Measurements from ENCODE around the gene CIB4.

Gene CIB4

DNA sequence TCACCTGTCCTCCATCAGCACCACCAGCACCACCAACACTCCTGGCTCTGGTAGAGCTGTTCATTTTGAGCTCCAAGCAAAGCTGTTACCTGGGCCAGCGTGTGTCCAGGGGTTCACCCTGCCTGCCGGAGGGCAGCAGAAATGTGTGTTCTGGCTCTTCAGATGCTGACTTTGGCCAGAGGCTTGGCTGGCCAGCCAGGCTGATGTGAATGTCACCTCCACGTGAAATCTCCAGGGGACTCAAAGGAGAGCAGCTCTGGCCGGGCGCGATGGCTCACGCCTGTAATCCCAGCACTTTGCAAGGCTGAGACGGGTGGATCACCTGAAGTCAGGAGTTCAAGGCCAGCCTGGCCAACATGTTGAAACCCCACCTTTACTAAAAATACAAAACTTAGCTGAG is 33.5 kb downstream of the CIB4 start:
- no peak for DNase-seq
- TF ChIP-seq POLR2A (IDR thresholded peaks at IDR 0.05; ENCODE audit: low read length) (no peak), GATA1 (IDR thresholded peaks at IDR 0.05; ENCODE audit: low read depth, low read length) (no peak)

DNA sequence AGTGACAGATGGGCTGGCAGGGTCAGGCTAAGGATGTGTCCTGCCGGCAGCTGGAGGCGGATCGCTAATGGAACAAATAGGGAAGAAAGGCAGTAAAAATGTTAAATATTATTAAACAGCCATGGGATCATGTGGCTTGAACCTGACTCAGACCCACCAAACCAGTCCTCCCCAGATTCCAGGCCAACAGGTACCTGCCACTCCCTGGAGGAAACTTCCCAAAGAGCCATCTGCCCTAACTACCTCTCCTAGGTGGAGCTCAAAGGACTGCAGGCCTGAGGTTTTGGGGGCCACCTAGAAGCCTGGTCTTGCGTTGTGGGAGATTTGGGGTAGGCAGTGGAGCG is 34.3 kb downstream of the CIB4 start:
- TF ChIP-seq POLR2A (IDR thresholded peaks at IDR 0.05; ENCODE audit: low read length) (no peak), GATA1 (IDR thresholded peaks at IDR 0.05; ENCODE audit: low read depth, low read length) (no peak)
- DNase-seq: no peak

DNA sequence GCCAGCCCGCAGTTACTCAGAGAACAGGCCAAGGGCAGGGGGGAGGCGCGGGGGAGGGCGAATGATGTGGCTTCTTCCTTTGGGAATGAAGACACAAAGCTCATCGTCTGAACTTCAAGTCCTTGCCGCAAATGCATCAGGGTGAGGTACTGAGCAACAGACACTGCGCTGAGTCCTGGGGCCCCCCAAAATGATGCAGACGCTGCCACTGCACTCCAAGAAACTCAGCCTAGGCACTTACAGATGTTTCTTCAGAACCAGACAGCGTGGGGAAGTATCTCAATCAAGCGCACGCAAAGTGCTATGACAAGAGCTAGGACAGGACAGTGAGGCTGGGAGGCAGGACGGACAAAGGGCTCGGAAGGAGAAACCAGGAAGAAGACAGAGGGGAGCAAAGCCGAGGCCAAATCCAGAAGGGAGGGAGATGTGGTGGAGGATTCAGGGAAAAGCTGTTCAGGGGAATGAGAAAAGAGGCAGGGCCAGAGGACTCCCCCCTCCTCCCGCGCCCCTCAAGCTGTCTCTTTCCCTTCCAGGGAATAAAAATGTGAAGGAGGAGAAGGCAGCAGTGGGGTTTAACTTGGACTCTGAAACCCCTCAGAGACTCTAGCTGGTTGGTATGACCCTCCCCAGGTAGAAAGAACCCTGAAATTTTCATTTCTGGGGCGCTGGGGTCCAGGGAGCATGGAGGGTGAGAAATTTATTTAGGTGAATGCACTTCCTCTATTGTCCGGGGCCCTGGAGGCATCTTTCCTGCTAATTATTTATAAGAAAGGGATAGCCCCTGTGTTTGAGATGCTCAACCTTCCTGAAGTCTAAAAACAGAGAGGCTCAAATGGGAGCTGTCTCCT is 34.9 kb downstream of the CIB4 start:
- no peak for DNase-seq
- TF ChIP-seq POLR2A (IDR thresholded peaks at IDR 0.05; ENCODE audit: low read length) (no peak), GATA1 (IDR thresholded peaks at IDR 0.05; ENCODE audit: low read depth, low read length) (no peak)

DNA sequence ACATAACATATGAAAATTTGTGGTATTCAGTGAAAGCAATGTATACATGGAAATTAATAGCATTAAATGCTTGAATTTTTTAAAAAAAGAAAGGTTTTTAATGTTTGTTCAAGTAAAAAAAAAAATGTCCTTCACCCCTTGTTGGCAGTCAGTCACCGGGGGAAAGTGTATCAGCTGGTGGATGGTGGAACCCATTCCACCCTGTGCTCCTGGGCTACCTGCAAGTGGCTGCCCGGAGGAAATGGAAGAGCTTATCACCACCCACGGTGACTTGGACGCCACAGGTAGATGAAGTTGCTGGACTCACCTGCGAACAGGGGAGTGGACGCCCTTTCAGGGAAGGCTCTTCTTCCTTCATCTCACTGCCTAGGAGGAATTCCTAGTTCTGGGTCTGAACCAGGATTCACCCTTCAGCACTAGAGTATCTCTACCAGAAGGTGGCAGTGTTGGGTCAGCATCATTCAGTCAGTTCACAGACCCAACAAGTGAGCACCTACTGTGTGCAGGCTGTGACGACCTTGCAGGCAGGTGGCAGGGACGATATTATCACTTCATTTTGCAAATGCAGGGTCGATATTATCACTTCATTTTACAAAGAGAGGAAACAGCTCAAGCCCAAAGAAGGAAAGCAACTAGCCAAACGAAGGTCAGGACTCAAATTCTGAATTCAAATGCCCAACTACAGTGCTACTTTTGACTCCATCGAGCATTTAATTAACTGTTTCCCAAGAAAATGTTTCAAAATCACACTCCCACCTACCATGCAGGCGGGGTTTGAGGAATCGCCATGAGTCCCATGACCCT is 35.8 kb downstream of the CIB4 start:
- peak; percentile 56 to 80 for DNase-seq
- TF ChIP-seq POLR2A (IDR thresholded peaks at IDR 0.05; ENCODE audit: low read length) (no peak), GATA1 (IDR thresholded peaks at IDR 0.05; ENCODE audit: low read depth, low read length) (no peak)

DNA sequence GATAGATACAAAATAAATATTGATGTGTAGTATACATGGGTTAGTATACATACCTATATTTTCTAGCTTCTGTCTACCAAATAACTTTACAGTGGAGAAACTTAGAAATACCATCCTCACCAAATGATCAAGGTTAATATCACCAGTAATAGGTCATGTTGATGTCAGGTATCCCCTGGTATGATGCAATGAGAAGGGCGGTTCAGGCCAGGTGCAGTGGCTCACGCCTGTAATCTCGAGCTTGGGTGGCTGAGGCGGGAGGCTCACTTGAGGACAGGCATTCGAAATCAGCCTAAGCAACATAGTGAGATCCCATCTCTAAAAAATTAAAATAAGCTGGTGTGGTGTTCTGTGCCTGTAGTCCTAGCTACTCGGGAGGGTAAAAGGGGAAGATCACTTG is 38.6 kb downstream of the CIB4 start:
- no peak for DNase-seq
- TF ChIP-seq POLR2A (IDR thresholded peaks at IDR 0.05; ENCODE audit: low read length) (no peak), GATA1 (IDR thresholded peaks at IDR 0.05; ENCODE audit: low read depth, low read length) (no peak)

DNA sequence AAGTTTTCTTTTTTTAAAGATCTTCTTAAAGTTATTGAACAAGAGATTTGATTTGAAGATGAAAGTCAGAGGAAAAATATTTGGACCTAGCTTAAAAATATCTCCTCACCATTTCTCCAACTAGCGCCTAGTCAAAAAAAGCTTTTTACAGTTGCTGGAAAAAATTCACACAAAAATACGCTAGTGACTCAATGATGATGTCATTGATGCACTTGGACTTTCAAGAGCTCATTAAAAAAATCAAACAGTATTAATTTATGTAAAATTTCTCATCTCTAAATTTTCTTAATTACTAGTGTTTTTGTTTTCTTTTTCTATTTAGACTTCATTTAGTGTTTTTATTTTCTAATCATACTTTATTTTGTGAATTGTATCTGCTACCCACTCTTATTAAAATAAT is 41.8 kb downstream of the CIB4 start:
- DNase-seq: no peak

DNA sequence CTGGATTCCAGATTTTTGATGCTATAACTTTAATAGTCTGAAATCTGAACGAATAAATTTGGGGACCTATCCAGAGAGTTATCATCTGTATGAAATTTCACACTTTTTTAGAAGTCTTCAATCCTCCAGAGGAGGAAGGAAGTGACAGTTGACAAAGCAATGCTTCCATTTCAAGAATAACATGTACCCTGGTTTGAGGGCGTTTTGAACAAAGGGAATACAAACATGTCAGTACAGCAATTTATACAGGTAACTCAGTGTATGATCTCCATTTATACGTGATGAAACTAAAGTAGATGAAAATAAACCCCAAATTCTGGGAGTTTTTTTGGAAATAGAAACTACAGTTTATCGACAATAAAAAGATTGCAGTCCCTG is 42.2 kb downstream of the CIB4 start:
- DNase-seq: no peak
- TF ChIP-seq GATA1 (IDR thresholded peaks at IDR 0.05; ENCODE audit: low read depth, low read length) (no peak), POLR2A (IDR thresholded peaks at IDR 0.05; ENCODE audit: low read length) (no peak)

More for the DNA sequence above, 41.8 kb downstream of the CIB4 start:
- TF ChIP-seq GATA1 (IDR thresholded peaks at IDR 0.05; ENCODE audit: low read depth, low read length) (no peak), POLR2A (IDR thresholded peaks at IDR 0.05; ENCODE audit: low read length) (no peak)

DNA sequence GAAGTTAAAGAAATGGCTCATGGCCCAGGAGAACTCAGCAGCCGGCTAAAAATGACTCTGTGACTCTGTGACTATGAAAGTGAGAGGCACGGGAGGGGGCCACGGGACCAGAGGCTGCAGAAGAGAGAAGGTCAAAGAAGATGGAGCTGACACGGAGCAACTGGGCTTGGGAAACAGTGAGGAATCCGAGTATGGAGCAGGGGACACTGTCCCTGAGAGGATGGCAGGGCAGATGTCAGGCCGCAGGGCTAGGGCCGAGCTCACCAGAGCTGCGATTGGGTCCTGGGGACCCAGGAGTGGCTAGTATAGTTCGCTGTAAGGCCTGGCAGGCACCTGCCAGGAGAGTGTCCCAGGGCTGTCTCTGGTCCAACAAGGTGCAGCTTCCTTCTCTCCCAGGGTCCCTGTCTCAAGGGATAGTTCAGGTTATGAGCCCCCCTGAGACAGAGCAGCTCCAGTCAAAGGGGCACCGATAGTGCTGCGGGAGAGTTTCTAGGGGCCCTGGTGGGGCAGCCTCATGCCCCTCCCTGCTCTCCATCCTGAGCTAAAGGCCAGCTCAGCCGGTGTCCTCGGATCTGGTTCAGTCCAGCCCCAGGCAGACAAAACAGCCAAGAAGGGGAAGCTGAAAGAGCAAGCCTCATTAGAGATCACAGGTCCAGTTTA is 42.7 kb downstream of the CIB4 start:
- no peak for DNase-seq
- TF ChIP-seq GATA1 (IDR thresholded peaks at IDR 0.05; ENCODE audit: low read depth, low read length) (no peak), POLR2A (IDR thresholded peaks at IDR 0.05; ENCODE audit: low read length) (no peak)

DNA sequence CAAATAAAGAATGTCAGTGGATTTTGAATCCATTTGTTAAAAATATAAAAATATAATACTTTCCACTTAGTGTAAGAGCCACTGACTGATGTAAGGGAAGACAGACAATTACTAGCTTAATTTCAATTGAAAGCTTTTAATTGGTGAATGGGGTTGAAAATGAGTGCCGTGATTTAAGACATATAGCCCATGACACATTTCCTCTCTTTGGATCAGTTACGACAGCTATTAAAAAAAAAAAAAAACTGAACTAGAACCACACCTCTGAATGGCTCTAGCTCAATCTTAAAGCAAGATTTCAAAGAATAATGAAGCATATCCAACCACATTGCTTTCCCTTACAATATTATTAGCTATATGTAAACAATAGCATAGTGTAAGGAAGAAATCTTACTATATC is 44.0 kb downstream of the CIB4 start:
- DNase-seq: no peak
- TF ChIP-seq POLR2A (IDR thresholded peaks at IDR 0.05; ENCODE audit: low read length) (no peak), GATA1 (IDR thresholded peaks at IDR 0.05; ENCODE audit: low read depth, low read length) (no peak)

DNA sequence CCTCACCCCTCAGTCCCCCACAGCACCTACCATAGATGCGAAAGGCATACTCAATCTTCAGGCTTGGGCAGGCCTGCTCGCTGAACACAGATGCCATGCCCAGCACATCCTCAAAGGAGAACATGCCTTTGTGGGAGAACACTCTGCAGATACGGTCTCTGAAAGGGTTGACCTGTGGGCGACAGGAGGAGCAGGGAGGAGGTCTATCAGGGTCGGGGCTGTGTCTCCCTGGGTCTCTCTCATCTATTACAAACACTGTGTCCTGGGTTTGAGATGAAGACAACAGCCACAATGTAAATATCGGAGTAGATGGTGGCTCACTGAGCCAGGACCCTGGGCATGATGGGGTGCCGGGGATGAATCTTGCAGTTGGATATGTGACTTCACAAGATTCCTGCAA is 46.0 kb downstream of the CIB4 start:
- no peak for DNase-seq
- TF ChIP-seq GATA1 (IDR thresholded peaks at IDR 0.05; ENCODE audit: low read depth, low read length): no peak
- TF ChIP-seq POLR2A (IDR thresholded peaks at IDR 0.05; ENCODE audit: low read length): no peak

DNA sequence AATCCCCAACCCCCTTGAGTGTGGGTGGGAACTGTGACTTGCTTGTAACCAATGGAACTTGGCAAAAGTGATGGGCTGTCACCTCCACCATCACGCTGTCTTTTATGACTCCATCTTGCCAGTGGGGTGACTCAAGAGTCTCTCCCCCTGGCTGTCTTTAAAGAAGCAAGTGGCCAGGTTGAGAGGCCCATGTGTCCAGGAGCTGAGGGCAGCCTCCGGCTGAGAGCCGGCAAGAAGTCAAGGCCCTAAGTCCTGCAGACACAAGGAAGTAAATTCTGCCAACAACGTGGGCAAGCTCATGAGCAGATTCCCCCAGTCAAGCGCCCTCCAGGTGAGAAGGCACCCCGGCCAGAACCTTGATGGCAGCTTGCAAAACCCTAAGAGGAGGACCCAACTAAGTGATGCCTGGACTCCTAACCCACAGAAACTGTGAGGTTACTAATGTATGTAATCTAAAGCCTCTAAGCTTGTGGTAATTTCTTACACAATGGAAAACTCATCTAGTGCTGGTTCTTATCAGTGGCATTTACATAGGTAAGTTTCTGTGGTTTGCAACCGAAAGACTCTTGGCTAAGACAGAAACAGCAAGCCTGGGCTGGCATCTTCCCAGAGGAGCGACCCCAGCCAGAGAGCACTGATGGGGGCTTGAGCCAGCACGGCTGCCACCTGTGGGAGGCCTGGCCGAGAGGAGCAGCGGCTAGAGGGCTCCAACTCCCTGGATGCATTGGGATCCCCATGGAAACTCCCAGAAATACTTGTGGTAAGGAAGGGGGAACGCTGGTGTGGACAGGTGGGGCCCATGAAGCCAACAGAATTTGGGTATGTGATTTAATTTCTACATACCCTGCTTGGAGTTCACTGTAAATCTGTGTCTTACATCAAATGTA is 49.3 kb downstream of the CIB4 start:
- TF ChIP-seq GATA1 (IDR thresholded peaks at IDR 0.05; ENCODE audit: low read depth, low read length) (no peak), POLR2A (IDR thresholded peaks at IDR 0.05; ENCODE audit: low read length) (no peak)
- no peak for DNase-seq

DNA sequence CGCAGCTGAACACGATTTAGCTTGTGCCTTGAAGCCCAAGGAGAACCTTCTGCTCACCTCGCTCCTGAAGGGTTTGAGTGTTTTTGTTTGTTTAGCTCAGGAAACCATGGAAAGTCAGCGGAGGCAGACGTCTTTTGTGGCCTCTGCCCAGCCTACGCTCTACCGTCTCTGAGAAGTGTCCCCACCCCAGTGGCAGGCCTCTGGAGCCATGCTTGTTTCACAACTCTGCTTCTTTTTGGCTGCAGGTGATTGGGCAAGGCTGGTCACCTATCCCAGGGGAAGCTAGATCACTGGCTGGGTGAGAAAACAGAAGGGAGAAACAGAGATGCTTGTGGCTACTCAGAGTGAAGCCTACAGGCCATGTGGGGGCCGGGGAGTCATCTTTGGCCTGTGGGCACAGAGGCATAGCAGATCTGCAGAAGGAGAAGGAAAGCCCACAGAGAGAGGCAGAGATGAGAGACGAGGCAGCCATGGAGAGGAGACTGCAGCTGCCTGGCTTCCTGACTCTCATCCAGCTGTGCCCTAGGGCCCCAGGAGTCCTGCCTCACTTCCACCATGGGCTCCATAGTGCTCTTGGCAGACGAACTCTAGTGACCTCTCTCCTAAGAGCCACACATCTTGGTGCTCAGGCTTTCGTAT is 50.1 kb downstream of the CIB4 start:
- no peak for TF ChIP-seq GATA1 (IDR thresholded peaks at IDR 0.05; ENCODE audit: low read depth, low read length)
- TF ChIP-seq POLR2A (IDR thresholded peaks at IDR 0.05; ENCODE audit: low read length): no peak
- DNase-seq: no peak

DNA sequence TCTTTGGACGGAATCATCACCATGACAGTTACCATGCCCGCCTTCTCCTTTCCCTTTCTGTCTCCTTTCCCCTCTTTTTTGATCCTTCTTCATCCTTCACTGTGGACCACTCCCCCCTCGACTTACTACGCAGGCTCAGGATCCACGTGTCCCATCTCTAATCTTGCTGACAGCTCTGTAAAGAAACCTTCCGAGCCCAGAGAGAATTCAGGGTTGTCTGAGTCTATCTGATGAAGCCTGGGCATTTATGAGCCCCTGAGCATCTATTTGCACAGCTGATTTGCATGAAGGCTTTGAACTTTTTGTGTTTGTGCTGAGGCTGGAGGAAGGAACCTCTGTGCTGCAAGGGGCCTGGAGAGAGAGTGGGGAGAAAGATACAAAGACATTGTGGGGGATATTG is 50.7 kb downstream of the CIB4 start:
- no peak for DNase-seq
- TF ChIP-seq GATA1 (IDR thresholded peaks at IDR 0.05; ENCODE audit: low read depth, low read length): no peak
- TF ChIP-seq POLR2A (IDR thresholded peaks at IDR 0.05; ENCODE audit: low read length): no peak
